ENCODE data around the gene NBPF9.
"Not testable (repeated sequence)": the region's sequence is repeated elsewhere in the genome, so short reads cannot be mapped to it uniquely, and the experiment has no call there.

The NBPF9 gene

DNA sequence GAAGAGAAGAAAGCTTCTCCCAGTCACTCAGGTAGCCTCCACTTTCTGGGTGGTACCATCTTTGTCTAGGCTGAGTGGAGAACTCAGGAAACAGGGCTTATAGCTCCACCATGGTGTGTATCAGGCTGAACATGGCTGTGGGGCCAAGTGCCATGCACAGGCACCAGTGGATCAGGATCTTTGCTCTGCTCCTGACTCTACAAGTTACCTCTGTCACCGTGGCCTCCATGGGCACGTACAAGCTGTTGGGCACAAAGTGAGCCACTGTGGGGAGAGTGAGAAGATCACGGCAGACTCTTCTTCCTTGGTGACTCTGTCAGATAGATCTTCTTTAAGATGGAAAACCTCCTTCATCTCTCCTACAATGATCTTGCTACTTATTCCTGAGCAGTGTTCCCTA lies 93.6 kb downstream of the NBPF9 start:
- DNase-seq, result not testable (repeated sequence)

DNA sequence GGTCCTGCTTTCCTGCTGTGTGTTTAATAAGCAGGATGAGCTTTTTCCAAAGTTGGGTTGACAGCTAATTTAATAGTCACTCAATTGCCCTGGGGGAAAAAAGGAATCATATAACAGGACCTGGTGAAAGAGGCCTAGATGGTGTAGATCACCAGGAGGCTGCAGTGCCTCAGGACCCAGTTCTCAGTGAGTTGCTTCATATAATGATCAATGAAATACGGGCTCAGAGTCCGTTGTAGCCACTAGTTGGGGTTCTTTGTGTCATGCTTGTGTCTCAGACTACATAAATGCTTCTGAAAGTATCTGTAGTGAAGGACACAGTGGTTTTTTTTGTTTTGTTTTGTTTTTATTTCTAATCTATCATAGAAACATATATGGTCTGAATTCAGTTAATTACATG lies 94.6 kb downstream of the NBPF9 start:
- not testable (repeated sequence) for DNase-seq

DNA sequence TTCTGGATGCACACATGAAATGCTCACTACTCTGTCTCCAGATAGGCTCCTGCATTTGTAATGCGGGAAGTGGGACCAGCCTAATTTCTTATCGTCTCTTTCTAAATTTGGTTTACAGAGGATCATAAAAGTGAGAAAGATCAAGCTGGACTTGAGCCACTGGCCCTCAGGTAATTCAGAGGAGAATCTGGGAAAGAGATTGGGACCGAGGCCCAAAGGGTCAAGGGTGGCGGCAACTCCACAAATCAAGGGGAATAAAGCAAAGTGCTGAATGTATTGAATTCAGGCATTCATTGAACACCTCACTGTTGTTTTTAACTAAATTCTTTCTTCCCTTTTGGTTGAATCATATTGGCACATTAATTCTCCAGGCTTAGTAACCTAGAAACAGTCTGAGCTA lies 95.0 kb downstream of the NBPF9 start:
- DNase-seq, result not testable (repeated sequence)
